HG02642 (cell line): ENCODE results near the gene EIF5AL1.
A peak's percentile ranks its signal among the peaks of the same experiment; 100 is the strongest.
"Not testable (repeated sequence)": the region's sequence is repeated elsewhere in the genome, so short reads cannot be mapped to it uniquely, and the experiment has no call there.

ENCODE experiments used
- ATAC-seq: cut with Tn5 transposase; IDR thresholded peaks from one replicate; pipeline ENCODE4 v1.9.1; 2021; ENCODE audit warnings: mild to moderate bottlenecking; ENCODE audit not compliant: unreplicated experiment, poor library complexity

EIF5AL1 gene

GRCh38 chr10:79484476-79484875, 27.9 kb upstream of the EIF5AL1 start:
- ATAC-seq, result no peak

GRCh38 chr10:79487296-79488194, 24.8 kb upstream of the EIF5AL1 start:
- ATAC-seq, result peak; percentile 69

DNA sequence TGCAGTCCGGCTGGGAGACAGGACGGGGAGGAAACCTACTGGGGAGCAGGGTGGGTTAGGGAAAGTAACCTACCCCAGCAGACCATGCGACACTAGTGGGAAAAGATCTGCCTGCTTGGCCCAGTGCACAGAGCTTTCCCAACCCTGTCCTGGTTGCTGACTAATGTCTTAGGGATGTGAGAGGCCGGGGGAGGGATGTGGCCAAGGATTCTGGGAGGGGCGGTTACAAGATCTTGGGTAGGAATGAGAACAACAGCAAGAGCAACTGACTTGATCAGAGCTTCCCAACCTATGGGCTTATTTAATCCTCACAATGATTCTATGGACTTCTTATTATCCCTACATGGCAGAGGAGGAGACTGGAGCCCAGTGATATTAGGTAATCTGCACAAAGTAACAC, 24.0 kb upstream of the EIF5AL1 start:
- no peak for ATAC-seq

DNA sequence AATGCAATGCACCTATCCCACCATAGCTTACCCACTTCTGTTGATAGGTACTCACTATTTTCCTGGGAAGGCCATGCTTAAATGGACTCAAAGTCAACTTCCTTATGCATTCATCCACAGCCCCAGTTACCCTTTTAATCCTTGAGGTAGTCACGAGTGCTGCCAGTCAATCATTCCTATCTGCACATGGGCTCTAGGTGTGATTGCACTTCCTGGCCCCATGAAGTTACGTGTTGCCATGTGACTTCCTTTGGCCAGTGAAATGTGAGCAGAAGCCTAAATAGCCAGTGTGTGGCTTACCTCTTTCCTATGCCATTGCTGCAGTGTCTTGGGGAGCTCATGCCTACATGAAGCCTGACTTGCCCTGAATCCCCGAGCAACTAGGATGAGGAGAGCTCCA, 23.5 kb upstream of the EIF5AL1 start:
- ATAC-seq, result no peak

- ATAC-seq, result no peak
These were observed 21.8 kb upstream of the EIF5AL1 start for GRCh38 chr10:79490400-79491142.

DNA sequence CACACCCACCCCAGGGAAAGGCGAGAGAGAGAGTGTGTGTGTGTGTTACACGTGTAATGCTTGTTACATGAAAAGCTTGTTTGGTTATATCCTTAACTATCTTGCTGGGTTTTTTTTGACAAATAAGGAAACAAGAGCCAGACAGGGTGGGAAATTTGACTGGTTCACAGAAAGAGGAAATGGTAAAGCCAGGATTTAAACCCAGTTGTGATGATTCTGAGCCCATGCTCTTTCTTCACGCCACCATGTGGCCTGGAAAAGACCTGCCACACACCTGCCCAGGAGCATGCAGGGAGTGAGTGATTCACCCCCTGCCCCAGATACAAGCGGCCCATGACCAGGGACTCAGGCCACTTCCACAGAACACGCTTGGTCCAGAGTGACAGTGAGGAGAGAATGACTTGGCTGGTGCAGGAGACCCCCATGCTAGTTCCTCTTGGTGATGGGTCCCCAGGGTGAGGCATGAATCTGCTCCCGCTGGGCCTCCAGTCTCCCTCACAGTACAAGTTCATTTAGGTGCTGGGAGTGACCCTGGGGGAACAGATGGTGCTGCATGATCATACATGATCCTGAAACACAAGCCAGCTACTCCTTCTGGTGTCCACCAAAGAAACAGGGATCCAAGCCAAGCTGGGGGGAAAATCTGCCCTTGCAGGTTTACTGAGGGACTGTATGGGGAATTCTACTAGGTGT, 21.0 kb upstream of the EIF5AL1 start:
- no peak for ATAC-seq

- ATAC-seq, result no peak
These were observed 20.1 kb upstream of the EIF5AL1 start for GRCh38 chr10:79492256-79492655.

- ATAC-seq, result no peak
These were observed 19.5 kb upstream of the EIF5AL1 start for GRCh38 chr10:79492839-79493238.

GRCh38 chr10:79493806-79494205, 18.5 kb upstream of the EIF5AL1 start:
- no peak for ATAC-seq

- ATAC-seq, result no peak
These were observed 17.2 kb upstream of the EIF5AL1 start for GRCh38 chr10:79494871-79495705.

DNA sequence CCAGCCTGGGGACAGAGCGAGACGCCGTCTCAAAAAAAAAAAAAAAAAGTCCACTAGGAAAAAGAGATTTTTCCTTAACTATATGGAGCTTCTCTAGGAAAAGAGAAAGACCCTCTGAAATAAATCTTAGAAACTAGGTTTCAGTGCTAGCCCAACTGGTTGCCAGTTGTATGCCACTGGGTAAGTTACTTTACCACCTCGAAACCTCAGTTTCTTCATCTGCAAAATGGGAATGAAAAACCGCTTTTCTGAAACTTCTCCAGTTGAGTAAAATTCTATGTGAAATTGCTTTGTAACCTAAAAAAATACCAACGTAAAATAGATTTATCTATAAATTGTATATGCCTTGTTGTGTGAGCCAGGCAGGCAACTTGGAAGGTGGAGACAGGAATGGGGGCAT, 16.5 kb upstream of the EIF5AL1 start:
- ATAC-seq, result no peak

DNA sequence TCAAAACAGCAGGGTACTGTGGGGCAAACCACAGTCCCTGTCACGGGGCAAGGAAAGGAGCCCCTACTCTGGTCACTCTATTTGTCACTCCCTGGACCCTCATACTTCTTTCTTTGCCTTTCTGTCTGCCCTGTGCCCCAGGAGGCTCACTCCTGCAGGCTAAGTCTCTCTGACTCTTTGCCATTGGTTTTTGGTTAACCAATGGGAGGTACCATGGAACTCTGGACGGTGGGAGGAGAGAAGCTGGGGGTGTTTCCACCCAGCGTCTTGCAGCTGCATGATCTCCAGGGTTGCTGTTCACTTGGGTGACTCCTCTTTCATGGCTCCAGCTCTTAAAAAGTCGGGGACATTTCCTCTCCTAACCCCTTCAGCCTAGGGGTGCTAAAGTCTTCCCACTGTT, 15.4 kb upstream of the EIF5AL1 start:
- ATAC-seq, result no peak

DNA sequence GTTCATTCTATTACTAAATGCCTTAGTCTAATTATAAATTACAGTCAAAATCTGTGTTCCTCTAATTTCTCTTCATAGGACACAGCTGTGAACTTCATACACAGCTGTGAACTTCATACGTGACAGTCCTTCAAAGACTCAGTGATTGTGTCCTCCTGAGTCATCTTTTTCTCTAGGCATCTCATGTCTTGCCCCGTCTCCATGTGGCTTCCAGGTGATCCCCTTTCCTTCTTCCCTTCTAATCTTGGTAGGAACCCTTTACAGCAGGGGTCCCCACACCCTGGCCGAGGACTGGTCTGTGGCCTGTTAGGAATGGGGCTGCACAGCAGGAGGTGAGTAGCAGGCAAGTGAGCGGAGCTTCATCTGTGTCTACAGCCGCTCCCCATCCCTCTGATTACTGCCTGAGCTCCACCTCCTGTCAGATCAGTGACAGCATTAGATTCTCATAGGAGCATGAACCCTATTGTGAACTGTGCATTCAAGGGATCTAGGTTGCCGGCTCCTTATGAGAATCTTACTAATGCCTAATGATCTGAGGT, 14.0 kb upstream of the EIF5AL1 start:
- ATAC-seq, result no peak

DNA sequence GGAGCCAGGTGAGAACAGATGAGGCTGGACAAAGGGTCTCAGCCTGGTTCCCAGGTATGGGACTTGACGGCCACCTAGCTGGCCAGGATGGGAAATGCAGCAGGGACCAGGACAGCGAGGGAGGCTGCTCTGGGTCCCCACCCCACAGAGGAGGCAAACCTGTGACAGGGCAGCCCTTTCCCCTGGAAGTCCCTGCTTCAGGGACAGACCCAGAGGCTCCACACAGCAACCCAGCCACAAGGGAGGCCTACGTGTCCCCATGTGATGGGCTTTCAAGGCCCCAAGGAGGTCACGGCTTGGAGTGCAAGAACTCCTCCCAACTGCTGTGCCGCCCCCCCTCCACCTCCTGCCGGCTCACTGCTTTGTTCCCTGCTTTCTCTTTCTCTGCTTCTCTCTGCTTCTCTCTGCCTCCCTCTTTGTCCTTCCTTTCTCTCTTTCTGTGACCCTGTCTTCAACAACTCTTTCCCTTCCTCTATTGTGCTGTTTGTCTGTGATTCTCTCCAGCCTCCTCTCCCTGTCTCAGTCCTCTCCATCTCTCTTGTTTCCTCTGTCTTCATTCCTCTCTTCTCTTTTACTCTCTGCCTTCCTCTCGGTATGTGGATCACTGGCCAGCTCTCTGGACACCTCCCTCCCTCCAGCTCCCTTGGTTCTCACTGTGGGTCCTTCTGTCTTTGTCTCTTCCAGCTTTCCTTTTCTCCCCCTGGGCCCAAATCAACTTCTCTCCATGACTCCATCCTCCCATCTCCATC, 9.6 kb upstream of the EIF5AL1 start:
- no peak for ATAC-seq

- ATAC-seq, result not testable (repeated sequence)
These were observed 8.5 kb upstream of the EIF5AL1 start for GRCh38 chr10:79503787-79504186.

GRCh38 chr10:79504483-79504882, 7.8 kb upstream of the EIF5AL1 start:
- ATAC-seq, result not testable (repeated sequence)

DNA sequence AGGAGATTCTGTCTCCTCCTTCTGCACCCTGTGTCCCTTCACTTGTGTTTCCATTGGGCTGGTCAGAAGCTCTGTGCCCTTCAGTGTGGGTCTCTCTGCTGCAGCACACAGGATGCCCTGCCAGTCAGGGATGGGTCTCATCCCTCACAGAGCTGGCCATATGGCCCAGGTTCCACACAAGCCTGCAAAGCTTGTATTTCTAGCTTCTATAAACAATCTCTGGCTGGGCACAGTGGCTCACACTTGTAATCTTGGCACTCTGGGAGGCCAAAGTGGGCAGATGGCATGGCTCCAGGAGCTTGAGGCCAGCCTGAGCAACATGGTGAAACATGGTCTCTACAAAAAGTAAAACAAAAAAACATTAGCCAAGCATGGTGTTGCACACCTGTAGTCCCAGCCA, 7.0 kb upstream of the EIF5AL1 start:
- ATAC-seq, result not testable (repeated sequence)

DNA sequence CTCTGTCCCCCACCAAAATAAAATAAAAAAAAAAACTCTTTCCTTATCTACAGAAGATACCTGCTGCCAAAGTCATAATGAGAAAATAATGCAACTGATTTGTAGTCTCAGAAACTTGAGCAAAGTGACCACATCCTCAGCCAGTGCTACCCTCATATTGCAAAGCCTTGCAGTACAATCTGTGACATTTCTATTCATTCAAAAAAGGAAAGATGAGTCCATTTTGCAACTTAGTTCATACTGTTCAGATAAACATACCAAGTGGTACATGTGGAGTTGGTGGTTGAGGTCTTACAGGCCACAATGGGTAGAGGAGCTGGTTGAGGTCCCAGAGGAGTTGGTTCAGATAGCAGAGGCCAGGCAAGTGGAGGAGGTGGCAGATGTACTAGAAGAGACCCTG, 6.5 kb upstream of the EIF5AL1 start:
- ATAC-seq, result no peak
